ENCODE measurements around the gene GNG12.
"Not testable (repeated sequence)": the region's sequence is repeated elsewhere in the genome, so short reads cannot be mapped to it uniquely, and the experiment has no call there.

GNG12 gene

DNA sequence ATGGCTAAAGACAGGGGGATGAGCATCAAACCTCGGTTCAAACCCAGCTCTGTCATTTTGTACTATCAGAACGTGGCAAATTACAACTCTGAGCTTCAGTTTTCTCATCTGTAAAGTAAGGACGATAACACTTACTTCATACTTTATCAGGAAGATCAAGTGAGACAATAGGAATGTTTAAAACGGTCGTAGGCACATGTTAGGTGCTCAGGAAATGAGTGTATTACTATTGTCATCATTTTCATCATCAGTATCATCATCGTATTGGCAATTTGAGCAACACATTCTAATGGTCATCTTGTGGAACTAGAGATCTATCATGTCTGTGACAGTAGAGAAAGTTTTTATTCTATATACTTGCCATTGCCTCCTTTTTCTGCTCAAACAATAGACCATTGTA lies 170.4 kb downstream of the GNG12 start:
- Mint-ChIP-seq H3K27me3 (peaks cover 2% of the 10 kb centered on the region), H3K9me3 (no peaks in the 10 kb centered on the region), H3K4me3 (no peak overlapping the region), H3K36me3 (ENCODE audit: low read depth) (no peaks in the 10 kb centered on the region), H3K27ac (no peak overlapping the region), H3K4me1 (ENCODE audit: low read depth) (no peaks in the 10 kb centered on the region)
- intact Hi-C loops (cut with micrococcal nuclease) = no loop called here

DNA sequence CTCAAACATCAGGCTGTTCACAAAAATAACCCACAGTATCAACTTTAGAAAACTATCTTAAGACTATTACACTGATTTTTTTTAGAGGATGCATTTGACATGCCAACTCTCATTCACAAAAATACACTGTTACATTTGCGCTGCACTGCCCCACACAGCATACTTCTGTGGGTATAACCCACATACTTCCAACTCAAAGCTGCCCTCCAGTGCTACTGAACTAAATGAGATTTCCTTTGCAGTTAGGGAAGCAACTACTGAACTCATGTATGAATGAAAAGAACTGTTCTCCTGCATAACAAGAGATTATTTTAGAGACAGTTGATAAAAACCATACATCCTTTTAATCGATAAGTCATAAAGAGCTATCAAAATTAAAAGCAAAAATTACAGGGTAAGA lies 174.0 kb downstream of the GNG12 start:
- Mint-ChIP-seq H3K27me3 (no peaks in the 10 kb centered on the region), H3K36me3 (ENCODE audit: low read depth) (no peaks in the 10 kb centered on the region), H3K9me3 (no peaks in the 10 kb centered on the region), H3K4me3 (no peak overlapping the region), H3K27ac (no peak overlapping the region), H3K4me1 (ENCODE audit: low read depth) (no peaks in the 10 kb centered on the region)
- intact Hi-C loops (cut with micrococcal nuclease) = no loop called here

DNA sequence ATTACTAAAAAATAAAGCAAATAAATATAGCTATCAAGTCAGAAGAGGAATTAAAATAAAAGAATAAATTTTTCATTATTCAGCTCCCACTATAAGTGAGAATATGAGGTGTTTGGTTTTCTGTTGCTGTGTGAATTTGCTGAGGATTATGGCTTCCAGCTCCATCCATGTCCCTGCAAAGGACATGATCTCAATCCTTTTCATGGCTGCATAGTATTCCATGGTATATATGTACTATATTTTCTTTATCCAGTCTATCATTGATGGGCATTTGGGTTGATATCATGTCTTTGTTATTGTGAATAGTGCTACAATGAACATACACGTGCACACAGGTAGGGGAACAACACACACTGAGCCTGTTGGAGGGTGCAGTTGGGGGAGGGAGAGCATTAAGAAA lies 176.1 kb downstream of the GNG12 start:
- H3K27ac Mint-ChIP-seq; H3K27me3 Mint-ChIP-seq; H3K9me3 Mint-ChIP-seq; H3K36me3 Mint-ChIP-seq (ENCODE audit: low read depth); intact Hi-C loops (cut with micrococcal nuclease); H3K4me1 Mint-ChIP-seq (ENCODE audit: low read depth); H3K4me3 Mint-ChIP-seq: not testable (repeated sequence)

DNA sequence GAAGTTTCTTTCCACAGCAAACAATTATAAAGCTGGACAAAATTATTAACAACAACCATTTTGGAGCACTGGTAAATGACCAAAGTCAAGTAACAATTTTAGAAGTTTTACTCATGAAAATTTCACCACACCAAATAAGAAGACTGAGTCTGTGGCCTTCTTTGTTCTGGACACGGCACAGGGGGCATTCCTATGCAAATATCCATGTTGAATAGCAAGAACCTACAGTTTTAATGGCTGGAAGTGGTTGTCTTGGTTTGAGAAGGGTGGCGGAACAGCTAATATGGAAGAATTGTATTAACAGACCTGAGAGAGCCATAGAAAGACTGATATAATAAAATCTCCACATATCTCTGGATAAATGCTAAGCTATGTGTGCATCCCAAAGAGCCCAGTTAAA lies 177.7 kb downstream of the GNG12 start:
- H3K27ac Mint-ChIP-seq = no peak overlapping the region
- peaks cover 10% of the 10 kb centered on the region for H3K4me1 Mint-ChIP-seq (ENCODE audit: low read depth)
- peaks cover 2% of the 10 kb centered on the region for H3K27me3 Mint-ChIP-seq
- no peaks in the 10 kb centered on the region for H3K9me3 Mint-ChIP-seq
- no peaks in the 10 kb centered on the region for H3K36me3 Mint-ChIP-seq (ENCODE audit: low read depth)
- H3K4me3 Mint-ChIP-seq = no peak overlapping the region
- intact Hi-C loops (cut with micrococcal nuclease) = no loop called here

DNA sequence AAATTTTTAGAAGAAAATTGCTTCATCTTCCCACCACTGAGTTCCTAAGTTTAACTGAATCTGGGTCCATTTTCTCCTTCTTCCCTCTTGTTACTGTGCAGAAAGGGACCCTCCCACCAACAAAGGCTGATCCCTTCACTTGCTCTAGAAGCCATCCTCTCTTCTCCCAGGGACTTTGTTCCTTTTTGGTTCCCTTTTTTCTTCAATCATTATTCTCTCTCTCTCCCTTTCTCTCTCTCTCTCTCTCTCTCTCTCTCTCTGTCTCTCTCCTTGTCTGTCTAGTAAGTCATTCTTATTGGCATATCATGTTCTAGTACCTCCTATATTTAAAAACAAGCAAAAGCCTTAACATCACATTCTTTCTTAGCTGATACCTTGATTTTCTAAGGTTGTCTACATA lies 180.0 kb downstream of the GNG12 start:
- no peak overlapping the region for H3K4me3 Mint-ChIP-seq
- intact Hi-C loops (cut with micrococcal nuclease) = no loop called here
- H3K9me3 Mint-ChIP-seq = no peaks in the 10 kb centered on the region
- H3K36me3 Mint-ChIP-seq (ENCODE audit: low read depth) = no peaks in the 10 kb centered on the region
- peaks cover 10% of the 10 kb centered on the region for H3K4me1 Mint-ChIP-seq (ENCODE audit: low read depth)
- no peak overlapping the region for H3K27ac Mint-ChIP-seq
- H3K27me3 Mint-ChIP-seq = peaks cover 5% of the 10 kb centered on the region

DNA sequence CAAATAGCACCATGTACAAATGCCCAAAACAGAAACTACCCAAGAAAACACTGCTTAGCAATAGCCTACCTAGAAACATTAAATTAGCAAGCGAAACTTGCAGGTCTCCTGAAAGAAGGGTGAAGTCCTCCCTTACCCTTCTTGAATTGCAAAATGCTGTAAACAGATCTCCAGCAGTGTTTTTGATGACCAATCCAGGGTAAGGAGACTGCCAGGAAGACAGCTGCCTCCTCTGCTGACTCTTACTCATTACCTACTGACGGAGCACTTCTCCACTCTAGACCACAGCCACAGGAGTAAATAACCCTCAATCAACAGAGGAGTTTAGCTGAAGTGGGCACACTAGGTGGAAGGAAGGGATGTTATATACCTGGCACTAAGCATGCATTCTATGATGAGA lies 180.5 kb downstream of the GNG12 start:
- H3K27me3 Mint-ChIP-seq = peaks cover 5% of the 10 kb centered on the region
- H3K36me3 Mint-ChIP-seq (ENCODE audit: low read depth) = no peaks in the 10 kb centered on the region
- intact Hi-C loops (cut with micrococcal nuclease) = no loop called here
- no peaks in the 10 kb centered on the region for H3K9me3 Mint-ChIP-seq
- H3K27ac Mint-ChIP-seq = no peak overlapping the region
- no peak overlapping the region for H3K4me3 Mint-ChIP-seq
- peaks cover 10% of the 10 kb centered on the region for H3K4me1 Mint-ChIP-seq (ENCODE audit: low read depth)
